HG02970 (cell line): ENCODE results near the gene UBR4.
"Not testable (repeated sequence)": the region's sequence is repeated elsewhere in the genome, so short reads cannot be mapped to it uniquely, and the experiment has no call there.

Experiments
- ATAC-seq: cut with Tn5 transposase; IDR thresholded peaks from one replicate; pipeline ENCODE4 v1.9.1; 2021; ENCODE audit warnings: mild to moderate bottlenecking, moderate library complexity, moderate number of reproducible peaks; ENCODE audit not compliant: unreplicated experiment, low FRiP score

Gene UBR4

GRCh38 chr1:19196331-19196730 is 13.7 kb downstream of the UBR4 start:
- no peak for ATAC-seq

DNA sequence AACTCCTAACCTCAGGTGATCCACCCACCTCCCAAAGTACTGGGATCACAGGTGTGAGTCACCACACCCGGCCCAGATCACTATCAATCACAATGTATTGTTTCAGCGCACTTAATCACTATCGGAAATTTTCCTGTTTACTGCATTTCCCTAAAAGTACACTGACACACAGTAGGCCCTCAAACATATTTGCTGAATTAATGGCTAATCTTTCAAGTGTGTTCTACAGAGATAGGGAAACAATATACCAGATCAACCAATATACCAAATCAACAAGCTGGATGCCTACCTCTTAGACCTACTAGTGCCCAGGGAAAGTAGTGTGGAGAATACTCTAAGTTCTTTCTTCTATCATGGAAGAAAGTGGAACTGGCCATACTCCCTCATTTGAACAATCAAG is 17.1 kb downstream of the UBR4 start:
- no peak for ATAC-seq

DNA sequence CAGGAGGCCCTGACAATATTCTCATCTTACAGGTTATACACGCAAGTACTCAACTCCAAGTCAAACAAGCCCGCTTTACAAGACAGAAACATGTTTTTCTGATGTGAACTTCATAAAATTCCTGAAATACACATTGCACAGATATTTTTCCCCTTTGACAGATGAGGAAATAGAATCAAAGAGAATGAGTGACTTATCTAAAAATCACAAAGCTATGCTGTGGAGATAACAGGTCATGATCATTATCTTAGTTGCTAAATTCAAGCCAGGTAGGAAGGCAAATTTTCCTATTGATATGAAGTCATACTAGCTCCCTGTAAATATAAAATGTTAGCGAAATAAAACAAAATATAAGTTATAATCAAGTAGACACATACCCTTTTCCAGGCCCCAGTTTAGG is 18.3 kb downstream of the UBR4 start:
- no peak for ATAC-seq

GRCh38 chr1:19190468-19190867 is 19.6 kb downstream of the UBR4 start:
- no peak for ATAC-seq

DNA sequence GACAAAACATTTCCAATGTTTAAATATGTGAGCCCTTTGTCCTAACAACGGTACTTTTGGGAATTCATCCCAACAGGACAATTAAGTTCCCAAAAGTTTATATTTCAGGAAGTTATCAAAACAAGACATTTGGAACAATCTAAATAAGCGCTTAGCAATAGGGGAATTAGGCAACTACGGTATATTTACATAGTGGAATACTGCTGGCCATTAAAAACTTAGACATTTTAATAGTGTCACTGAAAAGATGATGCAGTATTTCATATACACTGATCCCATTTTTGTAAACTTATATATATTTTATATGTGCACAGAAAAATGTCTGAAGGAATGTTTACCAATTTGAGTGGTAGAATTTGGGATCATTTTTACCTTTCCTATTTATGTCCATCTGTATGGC is 20.8 kb downstream of the UBR4 start:
- ATAC-seq = no peak

- ATAC-seq = no peak
Observed at GRCh38 chr1:19187852-19188251, 22.2 kb downstream of the UBR4 start.

- ATAC-seq = no peak
Observed at GRCh38 chr1:19186001-19186400, 24.1 kb downstream of the UBR4 start.

DNA sequence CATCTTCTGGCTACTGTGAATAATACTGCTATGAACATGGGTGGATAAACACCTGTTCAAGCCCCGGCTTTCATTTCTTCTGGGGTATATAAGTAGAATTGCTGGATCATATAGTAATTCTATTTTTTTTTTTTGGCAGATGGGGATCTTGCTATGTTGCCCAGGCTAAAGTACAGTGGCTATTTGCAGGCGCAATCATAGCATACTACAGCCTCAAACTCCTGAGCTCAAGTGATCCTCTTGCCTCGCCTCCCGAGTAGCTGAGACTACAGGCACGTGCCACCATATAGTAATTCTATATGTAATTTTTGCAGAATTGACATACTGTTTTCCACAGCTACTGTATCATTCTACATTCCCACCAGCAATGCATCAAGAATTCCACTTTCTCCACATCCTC is 27.8 kb downstream of the UBR4 start:
- ATAC-seq = no peak

DNA sequence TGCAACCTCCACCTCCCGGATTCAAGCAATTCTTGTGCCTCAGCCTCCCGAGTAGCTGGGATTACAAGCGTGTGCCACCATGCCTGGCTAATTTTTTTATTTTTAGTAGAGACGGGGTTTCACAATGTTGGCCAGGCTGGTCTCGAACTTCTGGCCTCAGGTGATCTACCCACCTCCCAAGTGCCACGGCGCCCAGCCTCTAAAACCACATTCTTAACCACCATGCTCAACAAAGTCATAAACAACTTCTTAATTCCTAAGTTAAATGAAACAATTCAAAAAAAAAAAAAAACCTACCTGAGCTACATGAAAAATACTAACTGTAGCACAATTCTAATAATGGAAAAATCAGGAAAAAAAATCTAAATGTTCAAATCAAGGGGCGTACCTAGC is 29.8 kb downstream of the UBR4 start:
- not testable (repeated sequence) for ATAC-seq

DNA sequence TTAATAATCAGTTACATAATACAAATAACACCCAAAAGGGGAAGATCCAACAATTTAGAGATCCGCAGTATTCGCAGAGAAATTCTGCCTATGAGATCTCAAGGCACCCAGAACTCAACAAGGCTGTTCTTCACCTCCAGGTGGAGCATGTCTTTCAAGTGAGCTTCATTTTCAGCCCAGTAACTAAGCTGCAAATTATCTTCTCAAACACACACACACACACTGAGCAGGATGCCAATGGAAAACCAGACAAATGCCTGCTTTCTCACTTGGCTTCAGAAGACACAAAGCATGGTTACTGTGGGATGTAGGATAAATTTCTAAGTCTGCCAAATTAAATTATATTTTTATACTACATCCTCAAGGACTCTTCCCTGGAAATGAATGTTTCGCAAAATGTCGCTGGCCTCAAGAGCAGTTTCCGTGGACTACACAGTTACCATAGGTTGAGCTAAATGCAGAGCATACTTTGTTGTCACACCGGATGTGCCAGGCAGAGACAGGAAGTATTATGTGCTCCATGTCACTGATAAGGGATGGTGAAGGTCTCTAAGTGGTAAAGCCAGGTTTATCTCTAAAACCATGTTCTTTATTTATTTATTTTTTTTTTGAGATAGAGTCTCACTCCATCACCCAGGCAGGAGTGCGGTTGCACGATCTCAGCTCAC is 30.3 kb downstream of the UBR4 start:
- ATAC-seq = no peak

DNA sequence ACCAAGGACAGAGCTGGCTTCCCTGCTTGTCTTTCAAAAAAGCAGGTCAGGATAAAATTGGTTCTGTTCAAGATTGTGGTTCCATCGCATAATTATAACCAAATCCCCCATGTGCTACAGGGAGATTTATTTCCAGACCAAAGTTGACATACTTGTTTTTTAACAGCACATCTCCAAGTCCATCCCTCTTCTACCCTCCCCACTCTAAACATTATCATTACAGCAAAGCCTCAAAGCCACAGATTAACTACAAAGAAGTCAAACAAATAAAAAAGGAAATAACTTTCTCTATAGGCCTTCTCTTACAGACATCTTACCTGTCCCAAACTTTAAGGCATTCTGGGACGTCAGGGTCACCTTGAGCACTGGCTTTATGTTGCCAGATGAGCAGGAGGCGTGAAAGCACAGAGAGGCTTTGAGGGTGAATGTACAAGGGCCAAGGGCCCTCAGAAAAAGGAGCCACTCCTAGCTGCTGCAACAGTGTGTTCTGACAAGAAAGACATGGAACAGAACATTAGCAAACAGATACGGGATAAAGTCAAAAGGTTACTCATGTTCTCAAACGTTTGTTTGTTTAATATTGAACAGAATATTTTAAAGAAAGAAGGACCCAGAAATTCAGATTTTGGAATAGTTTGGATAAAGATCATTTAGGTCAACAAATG is 31.2 kb downstream of the UBR4 start:
- no peak for ATAC-seq

GRCh38 chr1:19177811-19178210 is 32.3 kb downstream of the UBR4 start:
- no peak for ATAC-seq

DNA sequence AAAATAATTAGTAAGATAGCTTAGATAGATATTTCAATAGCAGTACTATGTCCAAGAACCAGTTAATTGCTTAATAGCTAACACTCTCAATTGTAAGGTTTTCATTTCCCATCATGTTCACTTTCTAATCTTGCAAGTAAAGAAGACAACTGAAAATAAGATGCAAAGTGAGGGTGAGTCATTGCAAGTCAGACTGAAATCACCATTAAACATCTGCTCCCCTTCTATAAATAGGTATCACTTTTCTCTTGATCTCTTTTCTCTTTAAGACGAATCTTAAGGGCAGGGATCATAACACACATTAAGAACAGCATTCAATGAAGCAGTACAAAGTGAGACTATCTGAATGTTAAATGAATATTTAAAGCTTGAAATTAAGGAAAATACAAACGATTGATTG is 40.4 kb downstream of the UBR4 start:
- ATAC-seq = no peak

DNA sequence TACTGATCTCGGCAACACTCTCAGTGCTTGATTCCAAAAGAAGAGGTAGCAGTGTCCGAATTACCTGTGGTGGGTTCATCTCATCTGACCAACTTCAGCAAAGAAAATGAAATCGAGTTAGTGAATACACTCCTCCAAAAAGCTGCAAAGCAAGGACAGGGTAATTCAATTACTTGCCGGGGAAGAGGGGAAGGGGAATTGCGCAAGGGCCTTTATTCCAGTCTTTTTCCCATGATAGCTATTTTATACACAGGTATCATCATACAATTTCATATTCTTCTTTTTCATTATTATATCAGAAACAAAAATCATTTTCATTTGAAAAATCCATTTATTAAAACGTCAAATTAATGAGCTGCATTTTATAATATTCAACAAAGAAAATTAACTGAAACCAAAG is 42.9 kb downstream of the UBR4 start:
- no peak for ATAC-seq

DNA sequence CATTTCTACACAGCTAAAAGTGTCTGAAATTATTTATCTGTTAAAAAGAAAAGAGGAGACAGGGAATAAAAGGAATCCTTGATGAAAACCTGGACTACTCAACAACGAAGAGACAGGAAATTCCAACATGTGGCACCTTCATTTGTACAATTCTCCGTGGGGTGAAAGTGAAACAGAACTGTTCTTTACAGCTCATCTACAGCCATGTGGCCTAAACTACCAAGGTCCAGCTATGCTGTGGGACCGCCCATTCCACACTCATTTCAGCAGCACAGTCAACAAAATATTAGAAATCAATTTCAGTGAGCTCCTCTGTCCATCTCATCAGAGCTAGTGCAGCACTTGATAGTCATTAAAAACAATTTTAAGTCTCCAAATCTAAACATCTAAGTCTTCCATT is 44.0 kb downstream of the UBR4 start:
- no peak for ATAC-seq

DNA sequence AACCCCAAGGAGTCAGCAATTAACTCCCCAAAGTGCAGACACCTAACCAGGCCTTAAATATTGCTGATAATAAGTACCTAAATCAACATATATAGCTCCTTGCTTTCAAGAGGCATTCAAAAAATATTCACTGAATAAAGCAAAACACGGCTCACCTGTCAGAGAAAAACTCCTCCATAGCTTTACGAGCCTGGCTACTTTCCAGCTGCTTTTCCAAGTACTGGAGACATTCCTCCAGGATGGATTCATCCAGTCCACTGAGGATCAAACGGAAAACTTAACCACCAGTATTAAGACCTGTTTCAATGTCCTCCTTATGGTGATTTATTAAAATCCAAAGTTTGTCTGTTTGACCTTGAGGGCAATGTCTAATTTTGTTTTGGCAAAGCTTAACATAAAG is 44.6 kb downstream of the UBR4 start:
- ATAC-seq = no peak

DNA sequence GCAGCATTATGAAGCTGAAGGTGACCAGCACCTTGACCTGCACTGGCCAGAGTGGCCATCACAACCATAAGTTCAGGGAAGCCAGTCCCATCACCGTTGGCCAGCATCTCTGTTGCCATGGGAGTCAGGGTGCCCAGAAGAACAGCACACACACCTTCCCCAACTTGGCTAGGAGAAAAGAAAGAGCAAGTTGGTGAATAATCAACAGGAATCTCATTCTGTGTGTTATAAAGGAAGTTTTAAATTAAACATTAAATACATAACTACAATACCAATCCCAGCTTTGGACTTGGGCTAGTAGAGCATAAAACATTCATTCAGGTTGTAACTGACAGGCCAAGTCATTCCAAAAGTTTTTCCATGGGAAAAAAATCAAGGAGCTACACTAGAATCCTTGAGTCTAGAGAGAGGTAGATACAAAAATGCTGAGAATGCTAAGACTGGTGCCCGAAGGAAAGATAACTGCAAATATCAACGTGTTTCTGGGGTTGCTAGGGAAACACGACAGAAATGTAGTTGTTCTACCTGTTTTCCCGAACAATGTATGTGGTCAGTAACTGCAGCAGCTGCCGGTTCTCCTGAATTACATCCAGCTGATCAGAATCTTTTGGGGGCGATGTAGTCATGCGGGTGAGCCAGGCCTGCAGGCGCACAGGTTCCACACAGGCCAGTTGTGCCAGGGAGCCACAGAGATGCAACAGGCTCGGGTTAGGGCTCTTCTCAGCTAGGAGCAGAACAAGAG is 45.6 kb downstream of the UBR4 start:
- no peak for ATAC-seq

DNA sequence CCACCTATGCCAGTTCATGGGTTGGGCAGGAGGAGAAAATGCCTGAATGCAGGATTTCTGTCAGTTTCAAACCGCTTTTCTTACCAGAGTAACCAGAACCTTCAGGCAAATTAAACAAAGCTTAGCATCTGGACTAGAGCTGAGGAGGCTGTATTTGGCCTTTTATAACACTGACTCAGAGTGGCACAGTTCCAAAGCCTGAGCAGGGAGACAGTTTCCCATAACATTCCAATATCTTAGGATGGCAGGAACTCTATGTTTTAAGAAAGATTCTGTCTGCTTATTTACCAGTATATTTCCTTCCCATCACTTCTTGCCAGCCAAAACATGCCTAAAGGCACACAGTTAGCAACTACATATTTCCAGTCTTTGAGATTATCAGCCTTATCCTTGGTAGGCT is 46.8 kb downstream of the UBR4 start:
- ATAC-seq = no peak

GRCh38 chr1:19160831-19161230 is 49.2 kb downstream of the UBR4 start:
- ATAC-seq = no peak

- no peak for ATAC-seq
Observed at GRCh38 chr1:19157653-19158052, 52.4 kb downstream of the UBR4 start.

DNA sequence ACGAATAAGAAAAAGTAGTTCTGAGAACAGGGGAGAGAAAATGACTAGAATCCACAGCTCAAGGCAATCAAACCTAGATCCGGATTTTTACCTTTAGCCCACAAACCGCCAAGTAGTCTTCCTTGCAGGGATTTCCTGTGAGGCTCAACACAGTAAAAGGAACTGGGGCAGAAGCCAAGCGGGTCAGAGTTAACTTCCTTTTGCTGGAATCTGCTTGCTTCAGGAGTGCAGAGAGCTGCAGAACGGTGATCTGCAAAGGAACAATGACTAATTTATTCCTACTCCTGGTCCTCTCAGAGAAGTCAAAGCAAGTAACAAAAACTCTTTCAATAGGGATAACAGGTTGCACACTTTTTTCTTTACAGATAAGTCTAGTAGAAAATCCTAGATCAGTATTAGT is 53.4 kb downstream of the UBR4 start:
- ATAC-seq = no peak

DNA sequence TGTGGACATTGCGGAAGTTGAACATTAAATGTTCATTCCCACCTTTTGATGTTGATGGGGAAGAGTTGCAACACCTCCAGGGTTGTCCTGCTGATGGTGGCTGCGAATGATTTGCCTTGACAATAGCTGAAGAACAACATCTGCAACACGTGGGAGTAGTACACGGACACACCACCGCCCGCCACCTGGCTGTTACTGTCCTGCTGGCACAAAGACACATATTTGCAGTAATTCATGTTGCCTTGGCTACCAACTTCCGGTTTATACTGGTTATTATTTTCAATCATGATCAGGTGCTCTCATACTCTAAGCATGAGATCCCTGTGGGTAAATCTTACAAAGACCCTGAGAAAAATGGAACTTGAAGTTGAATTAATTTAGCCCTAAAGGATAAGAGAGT is 55.2 kb downstream of the UBR4 start:
- ATAC-seq = no peak
